Right ventricle myocardium inferior (tissue), 1 donor: ENCODE data around the gene TAF6L. TPM values are rescaled to one million over a fixed set of nuclear protein-coding genes. Genes with fewer than 3 reads are reported as not detected.

Source experiments
- ATAC-seq: fragments of 200-7000 bp; cut with Tn5 transposase; one replicate; pipeline ENCODE4 v1.9.1; 2020; ENCODE audit warnings: mild to moderate bottlenecking, moderate library complexity
- DNase-seq: peaks from one replicate; pipeline ENCODE4 v3.0.0; 2021; ENCODE audit errors: missing footprints
- intact Hi-C: fragments of 100-400 bp; cut with DNase I; formaldehyde crosslinking; loops from one replicate; pipeline ENCODE4 v1.11.0; 2022
- microRNA-seq: library from miRNA; unstranded; fragments of <30 nt; microRNA quantifications from one replicate; pipeline ENCODE4 v1.2.0, GENCODE V29; 2020
- total RNA-seq: library from RNA; stranded (reverse); fragmentation: NEBNext Ultra II Directional; extraction: Animal tissue kit (Norgen Biotek cat#: 25700); gene quantifications from one replicate; pipeline ENCODE4 v1.2.1, GENCODE V29; 2021
- donor health status: DM: no; HTN: yes; CAD: no; lungs with severe emphysema.

Gene TAF6L
- total RNA-seq, 1 donor from 2014 or later = 8.2 TPM

GRCh38 chr11:62832336-62833234, 61.4 kb downstream of the TAF6L start, which contains the start of gene TEX54:
Gene TEX54 (minus strand): TSS chr11:62832841.
- peak; percentile 4 for ATAC-seq
- intact Hi-C loops = loop anchor here (5.0 kb wide), 2 partner anchors 45 to 105 kb away; partner anchors contain the start of genes HNRNPUL2, TMEM179B and TTC9C
- no peak for DNase-seq

GRCh38 chr11:62835336-62835735, 64.1 kb downstream of the TAF6L start:
- DNase-seq (no peak), ATAC-seq (no peak)
- intact Hi-C loops = no loop called here

Small RNAs within 50 kb of the gene (microRNA-seq; reads per million reads assigned to microRNA genes)
- 1.1 reads per million for gene MIR6514
- gene MIR6748 = not detected

Other genes with a start within 250 kb of the TAF6L start
- gene AHNAK, start 224.6 kb upstream of the TAF6L start, total RNA-seq = 332 TPM
- gene EEF1G, start 197.5 kb upstream of the TAF6L start, total RNA-seq = 907 TPM
- gene TUT1, start 179.9 kb upstream of the TAF6L start, total RNA-seq = 13.7 TPM
- gene MTA2, start 169.5 kb upstream of the TAF6L start, total RNA-seq = 34.1 TPM
- 16.4 TPM for gene EML3, start 158.6 kb upstream of the TAF6L start, total RNA-seq
- gene ROM1, start 158.1 kb upstream of the TAF6L start, total RNA-seq = 2.4 TPM
- gene B3GAT3, start 149.4 kb upstream of the TAF6L start, total RNA-seq = 12.8 TPM
- gene GANAB, start 124.8 kb upstream of the TAF6L start, total RNA-seq = 105 TPM
- gene INTS5, start 118.1 kb upstream of the TAF6L start, total RNA-seq = 9.6 TPM
- gene C11orf98, start 106.2 kb upstream of the TAF6L start, total RNA-seq = 33.0 TPM
- gene CSKMT, start 106.1 kb upstream of the TAF6L start, total RNA-seq = 4.9 TPM
- gene UQCC3, start 99.7 kb upstream of the TAF6L start, total RNA-seq = 8.1 TPM
- 1.8 TPM for gene LBHD1, start 99.1 kb upstream of the TAF6L start, total RNA-seq
- gene UBXN1, start 92.3 kb upstream of the TAF6L start, total RNA-seq = 88.9 TPM
- gene LRRN4CL, start 81.9 kb upstream of the TAF6L start, total RNA-seq = 4.5 TPM
- gene BSCL2, start 64.0 kb upstream of the TAF6L start, total RNA-seq = 23.0 TPM
- gene GNG3, start 63.7 kb upstream of the TAF6L start, total RNA-seq = not detected
- 33.8 TPM for gene HNRNPUL2, start 43.9 kb upstream of the TAF6L start, total RNA-seq
- gene TTC9C, start 42.9 kb upstream of the TAF6L start, total RNA-seq = 14.1 TPM
- 11.5 TPM for gene ZBTB3, start 17.2 kb upstream of the TAF6L start, total RNA-seq
- 38.2 TPM for gene POLR2G, start 9.8 kb upstream of the TAF6L start, total RNA-seq
- gene TMEM179B, start 16.0 kb downstream of the TAF6L start, total RNA-seq = 21.6 TPM
- 18.0 TPM for gene TMEM223, start 20.6 kb downstream of the TAF6L start, total RNA-seq
- 42.7 TPM for gene NXF1, start 34.0 kb downstream of the TAF6L start, total RNA-seq
- gene STX5, start 60.7 kb downstream of the TAF6L start, total RNA-seq = 18.5 TPM
- not detected for gene TEX54, start 61.4 kb downstream of the TAF6L start, total RNA-seq
- gene WDR74, start 68.2 kb downstream of the TAF6L start, total RNA-seq = 25.4 TPM
- gene SLC3A2, start 109.5 kb downstream of the TAF6L start, total RNA-seq = 39.7 TPM
- gene CHRM1, start 150.0 kb downstream of the TAF6L start, total RNA-seq = not detected
- gene SLC22A6, start 213.6 kb downstream of the TAF6L start, total RNA-seq = not detected
- not detected for gene SLC22A8, start 244.4 kb downstream of the TAF6L start, total RNA-seq